ENCODE measurements around the gene ALB. TPM values are rescaled to one million over a fixed set of nuclear protein-coding genes. Genes with fewer than 3 reads are reported as not detected.
A peak's percentile ranks its signal among the peaks of the same experiment; 100 is the strongest.

The ALB gene
- total RNA-seq, 1 donor, result not detected

DNA sequence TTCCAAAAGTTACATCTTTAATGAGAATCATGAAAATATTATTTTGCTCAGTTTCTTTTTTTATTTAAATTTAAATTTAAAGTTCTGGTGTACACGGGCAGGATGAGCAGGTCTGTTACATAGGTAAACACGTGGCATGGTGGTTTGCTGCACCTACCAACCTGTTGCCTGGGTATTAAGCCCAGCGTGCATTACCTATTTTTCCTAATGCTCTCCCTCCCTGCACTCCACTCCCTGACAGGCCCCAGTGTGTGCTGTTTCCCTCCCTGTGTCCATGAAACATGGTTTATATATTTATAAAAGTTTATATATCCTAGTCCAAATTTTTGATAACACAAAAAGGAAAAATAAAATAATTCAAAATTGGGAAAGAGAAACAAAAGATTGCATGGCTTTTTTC, 35.9 kb downstream of the ALB start:
- no peak overlapping the region for H3K4me3 ChIP-seq (ENCODE audit: insufficient read depth, low read length)
- no peaks in the 10 kb centered on the region for H3K36me3 ChIP-seq (ENCODE audit: insufficient read depth, low read length)
- H3K27me3 ChIP-seq (ENCODE audit: insufficient read depth, low read length), result peaks cover 20% of the 10 kb centered on the region
- H3K4me2 ChIP-seq (ENCODE audit: insufficient read depth, low read length), result no peak overlapping the region
- H2AFZ ChIP-seq (ENCODE audit: low read length), result no peak overlapping the region
- TF ChIP-seq, protein P1, sequence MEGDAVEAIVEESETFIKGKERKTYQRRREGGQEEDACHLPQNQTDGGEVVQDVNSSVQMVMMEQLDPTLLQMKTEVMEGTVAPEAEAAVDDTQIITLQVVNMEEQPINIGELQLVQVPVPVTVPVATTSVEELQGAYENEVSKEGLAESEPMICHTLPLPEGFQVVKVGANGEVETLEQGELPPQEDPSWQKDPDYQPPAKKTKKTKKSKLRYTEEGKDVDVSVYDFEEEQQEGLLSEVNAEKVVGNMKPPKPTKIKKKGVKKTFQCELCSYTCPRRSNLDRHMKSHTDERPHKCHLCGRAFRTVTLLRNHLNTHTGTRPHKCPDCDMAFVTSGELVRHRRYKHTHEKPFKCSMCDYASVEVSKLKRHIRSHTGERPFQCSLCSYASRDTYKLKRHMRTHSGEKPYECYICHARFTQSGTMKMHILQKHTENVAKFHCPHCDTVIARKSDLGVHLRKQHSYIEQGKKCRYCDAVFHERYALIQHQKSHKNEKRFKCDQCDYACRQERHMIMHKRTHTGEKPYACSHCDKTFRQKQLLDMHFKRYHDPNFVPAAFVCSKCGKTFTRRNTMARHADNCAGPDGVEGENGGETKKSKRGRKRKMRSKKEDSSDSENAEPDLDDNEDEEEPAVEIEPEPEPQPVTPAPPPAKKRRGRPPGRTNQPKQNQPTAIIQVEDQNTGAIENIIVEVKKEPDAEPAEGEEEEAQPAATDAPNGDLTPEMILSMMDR (IDR thresholded peaks at IDR 0.05; ENCODE audit: extremely low read depth, low read depth, low read length), result no peak
- H3K4me1 ChIP-seq (ENCODE audit: insufficient read depth, low read length), result peaks cover 2% of the 10 kb centered on the region
- no peak for DNase-seq (ENCODE audit: insufficient read length, low spot score, missing footprints)
- no peaks in the 10 kb centered on the region for H3K79me2 ChIP-seq (ENCODE audit: insufficient read depth, low read length)
- H3K9me3 ChIP-seq (ENCODE audit: low read depth, low read length), result no peaks in the 10 kb centered on the region
- no peak overlapping the region for H3K27ac ChIP-seq (ENCODE audit: low read depth, low read length)
- H4K20me1 ChIP-seq (ENCODE audit: insufficient read depth, low read length), result no peaks in the 10 kb centered on the region

DNA sequence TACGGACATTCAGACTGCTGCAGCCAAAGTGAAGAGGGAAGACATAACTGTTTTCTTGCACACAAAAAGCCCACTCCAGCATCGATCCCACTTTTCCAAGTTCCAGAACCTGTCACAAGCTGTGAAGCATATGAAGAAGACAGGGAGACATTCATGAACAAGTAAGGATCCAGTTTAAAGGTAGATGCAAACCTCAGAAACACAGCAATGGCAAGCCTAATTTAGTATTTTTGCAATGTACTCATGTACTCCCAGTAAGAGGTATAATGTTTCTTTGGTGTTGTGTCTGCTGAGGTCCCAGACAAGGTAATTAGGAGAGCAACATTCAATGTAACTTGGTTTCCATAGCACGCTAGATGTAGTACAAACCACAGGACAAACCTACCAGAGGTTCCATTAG, 36.6 kb downstream of the ALB start:
- DNase-seq (ENCODE audit: insufficient read length, low spot score, missing footprints), result no peak
- H3K27ac ChIP-seq (ENCODE audit: low read depth, low read length), result no peak overlapping the region
- peaks cover 22% of the 10 kb centered on the region for H3K27me3 ChIP-seq (ENCODE audit: insufficient read depth, low read length)
- no peak overlapping the region for H3K4me3 ChIP-seq (ENCODE audit: insufficient read depth, low read length)
- H3K9me3 ChIP-seq (ENCODE audit: low read depth, low read length), result no peaks in the 10 kb centered on the region
- H3K36me3 ChIP-seq (ENCODE audit: insufficient read depth, low read length), result no peaks in the 10 kb centered on the region
- peaks cover 2% of the 10 kb centered on the region for H3K4me1 ChIP-seq (ENCODE audit: insufficient read depth, low read length)
- no peaks in the 10 kb centered on the region for H4K20me1 ChIP-seq (ENCODE audit: insufficient read depth, low read length)
- TF ChIP-seq, protein P1 (IDR thresholded peaks at IDR 0.05; ENCODE audit: extremely low read depth, low read depth, low read length), result no peak
- no peak overlapping the region for H2AFZ ChIP-seq (ENCODE audit: low read length)
- H3K4me2 ChIP-seq (ENCODE audit: insufficient read depth, low read length), result no peak overlapping the region
- no peaks in the 10 kb centered on the region for H3K79me2 ChIP-seq (ENCODE audit: insufficient read depth, low read length)

DNA sequence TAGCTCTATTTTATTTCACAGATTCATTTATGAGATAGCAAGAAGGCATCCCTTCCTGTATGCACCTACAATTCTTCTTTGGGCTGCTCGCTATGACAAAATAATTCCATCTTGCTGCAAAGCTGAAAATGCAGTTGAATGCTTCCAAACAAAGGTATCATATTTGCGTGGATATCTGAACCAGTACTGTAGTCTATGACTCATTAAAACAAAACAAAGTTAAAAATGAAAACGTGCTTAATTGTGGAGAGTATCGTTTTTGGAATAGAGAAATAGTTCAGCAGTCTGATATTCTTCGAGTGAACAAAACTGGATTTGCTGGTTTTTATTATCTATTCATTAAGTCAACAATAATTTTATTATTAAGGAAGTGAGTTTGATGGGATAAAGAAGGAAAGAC, 38.2 kb downstream of the ALB start:
- Histone ChIP-seq H3K4me2 (ENCODE audit: insufficient read depth, low read length) (peak overlapping the region; percentile 37), H4K20me1 (ENCODE audit: insufficient read depth, low read length) (no peaks in the 10 kb centered on the region), H3K36me3 (ENCODE audit: insufficient read depth, low read length) (no peaks in the 10 kb centered on the region), H3K9me3 (ENCODE audit: low read depth, low read length) (no peaks in the 10 kb centered on the region), H3K4me3 (ENCODE audit: insufficient read depth, low read length) (no peak overlapping the region), H3K27me3 (ENCODE audit: insufficient read depth, low read length) (peaks cover 19% of the 10 kb centered on the region), H2AFZ (ENCODE audit: low read length) (no peak overlapping the region), H3K4me1 (ENCODE audit: insufficient read depth, low read length) (peaks cover 3% of the 10 kb centered on the region), H3K27ac (ENCODE audit: low read depth, low read length) (no peak overlapping the region), H3K79me2 (ENCODE audit: insufficient read depth, low read length) (no peaks in the 10 kb centered on the region)
- no peak for DNase-seq (ENCODE audit: insufficient read length, low spot score, missing footprints)
- TF ChIP-seq, protein P1 (IDR thresholded peaks at IDR 0.05; ENCODE audit: extremely low read depth, low read depth, low read length), result no peak

DNA sequence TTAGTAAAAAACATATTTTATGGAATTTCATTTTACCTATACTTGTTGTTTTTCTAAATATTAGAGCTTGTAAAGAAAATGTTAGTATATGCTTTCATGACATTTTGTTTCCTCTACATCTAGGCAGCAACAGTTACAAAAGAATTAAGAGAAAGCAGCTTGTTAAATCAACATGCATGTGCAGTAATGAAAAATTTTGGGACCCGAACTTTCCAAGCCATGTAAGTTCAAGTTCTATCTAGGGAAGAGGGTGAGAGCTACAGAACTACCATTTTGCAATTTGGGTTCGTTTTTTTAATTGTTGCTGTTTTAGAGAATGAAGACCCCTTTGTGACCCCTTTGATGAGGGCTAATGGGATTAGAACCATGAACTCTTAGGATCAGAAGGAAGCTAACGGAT, 39.1 kb downstream of the ALB start:
- Histone ChIP-seq H3K36me3 (ENCODE audit: insufficient read depth, low read length) (no peaks in the 10 kb centered on the region), H3K9me3 (ENCODE audit: low read depth, low read length) (no peaks in the 10 kb centered on the region), H3K4me1 (ENCODE audit: insufficient read depth, low read length) (peaks cover 8% of the 10 kb centered on the region), H3K4me3 (ENCODE audit: insufficient read depth, low read length) (no peak overlapping the region), H3K79me2 (ENCODE audit: insufficient read depth, low read length) (no peaks in the 10 kb centered on the region), H3K4me2 (ENCODE audit: insufficient read depth, low read length) (no peak overlapping the region), H2AFZ (ENCODE audit: low read length) (no peak overlapping the region), H3K27ac (ENCODE audit: low read depth, low read length) (no peak overlapping the region), H4K20me1 (ENCODE audit: insufficient read depth, low read length) (no peaks in the 10 kb centered on the region), H3K27me3 (ENCODE audit: insufficient read depth, low read length) (peaks cover 19% of the 10 kb centered on the region)
- no peak for DNase-seq (ENCODE audit: insufficient read length, low spot score, missing footprints)
- TF ChIP-seq, protein P1 (IDR thresholded peaks at IDR 0.05; ENCODE audit: extremely low read depth, low read depth, low read length), result no peak
